GM19438 (cell line): Measurements from ENCODE around the gene FMNL3.

Experiments
- ATAC-seq: cut with Tn5 transposase; IDR thresholded peaks from one replicate; pipeline ENCODE4 v1.9.1; 2021; ENCODE audit warnings: low read depth; ENCODE audit not compliant: unreplicated experiment

FMNL3 gene

GRCh38 chr12:49636574-49636973 is 70.6 kb downstream of the FMNL3 start:
- no peak for ATAC-seq

GRCh38 chr12:49635656-49636055 is 71.5 kb downstream of the FMNL3 start:
- no peak for ATAC-seq

GRCh38 chr12:49635036-49635435 is 72.2 kb downstream of the FMNL3 start:
- ATAC-seq: no peak

- no peak for ATAC-seq
Measured at GRCh38 chr12:49633703-49634345, 73.4 kb downstream of the FMNL3 start.

GRCh38 chr12:49632986-49633702 is 74.1 kb downstream of the FMNL3 start:
- ATAC-seq: no peak

- no peak for ATAC-seq
Measured at GRCh38 chr12:49632401-49632800, 74.8 kb downstream of the FMNL3 start.

- ATAC-seq: no peak
Measured at GRCh38 chr12:49631336-49631907, 75.8 kb downstream of the FMNL3 start.

- no peak for ATAC-seq
Measured at GRCh38 chr12:49627752-49628360, 79.3 kb downstream of the FMNL3 start.

GRCh38 chr12:49626836-49627235 is 80.4 kb downstream of the FMNL3 start:
- no peak for ATAC-seq

GRCh38 chr12:49626169-49626835 is 80.9 kb downstream of the FMNL3 start:
- ATAC-seq: no peak

GRCh38 chr12:49624921-49625577 is 82.2 kb downstream of the FMNL3 start:
- no peak for ATAC-seq

- peak; percentile 80 for ATAC-seq
Measured at GRCh38 chr12:49623142-49623904, 83.9 kb downstream of the FMNL3 start, which contains the start of gene PRPF40B. Gene PRPF40B (plus strand): TSS chr12:49623561. CDS start chr12:49623591, 30 bp downstream.

GRCh38 chr12:49622501-49623141 is 84.6 kb downstream of the FMNL3 start:
- ATAC-seq: peak; percentile 33

GRCh38 chr12:49621651-49622500 is 85.3 kb downstream of the FMNL3 start:
- no peak for ATAC-seq

- ATAC-seq: no peak
Measured at GRCh38 chr12:49619286-49619685, 87.9 kb downstream of the FMNL3 start.

GRCh38 chr12:49618576-49618975 is 88.6 kb downstream of the FMNL3 start:
- ATAC-seq: no peak

GRCh38 chr12:49616533-49617219 is 90.5 kb downstream of the FMNL3 start:
- ATAC-seq: no peak

GRCh38 chr12:49615725-49616124 is 91.5 kb downstream of the FMNL3 start:
- no peak for ATAC-seq
